OCI-LY7 (cell line): ENCODE data around the gene MRNIP.

Experiments
- EZH2phosphoT487 ChIP-seq: fragments of 200-600 bp; sonication (generic); IDR thresholded peaks from 2 replicates; pipeline ENCODE4 v1.6.1; 2018; ENCODE audit warnings: low read depth, borderline replicate concordance, mild to moderate bottlenecking, mixed run types, antibody characterized with exemption, low read length, moderate library complexity, mixed read lengths
- TF ChIP-seq, protein P1 (sequence below): fragments of 200-600 bp; sonication (generic); conservative IDR thresholded peaks from 2 replicates; pipeline ENCODE4 v1.5.1; 2014; ENCODE audit warnings: mild to moderate bottlenecking, antibody characterized with exemption, low read length, moderate library complexity, mixed read lengths

DNA sequence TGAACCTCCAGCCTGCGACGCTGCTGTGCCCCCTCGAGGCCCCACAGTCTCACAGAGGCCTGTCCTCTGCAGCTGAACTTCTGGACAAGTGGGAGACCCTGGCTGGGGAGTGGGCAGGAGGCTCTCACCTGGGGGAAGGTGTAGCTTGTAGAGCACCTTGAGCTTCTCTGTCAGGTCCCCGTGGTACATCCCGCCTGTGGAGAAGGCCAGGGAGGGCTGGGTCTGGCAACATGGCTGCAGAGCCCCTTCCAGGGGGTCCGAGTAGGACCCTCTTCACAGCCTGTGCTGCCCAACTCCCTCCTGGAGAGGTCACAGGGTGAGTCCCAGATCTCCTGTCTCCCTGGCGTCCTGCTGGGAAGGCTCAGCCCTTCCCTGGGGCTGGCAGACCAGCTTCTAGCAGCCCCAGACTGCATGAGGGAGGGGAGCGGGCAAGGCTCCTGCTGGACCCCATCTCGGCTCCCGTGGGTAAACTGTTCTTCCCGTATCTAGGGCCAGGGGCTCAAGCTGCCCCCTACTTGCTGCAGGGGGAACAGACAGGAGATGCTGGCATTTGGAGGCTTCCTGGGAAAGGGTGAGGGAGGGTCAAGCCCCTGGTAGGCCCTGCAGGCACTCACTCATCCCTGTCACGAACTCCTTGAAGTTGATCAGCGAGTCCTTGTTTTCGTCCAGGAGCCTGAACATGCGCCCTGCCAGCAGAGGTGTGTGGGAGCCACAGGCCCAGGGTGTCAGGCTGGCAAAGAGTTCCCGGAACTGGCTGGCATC is 11.2 kb upstream of the MRNIP start:
- TF ChIP-seq, protein P1, sequence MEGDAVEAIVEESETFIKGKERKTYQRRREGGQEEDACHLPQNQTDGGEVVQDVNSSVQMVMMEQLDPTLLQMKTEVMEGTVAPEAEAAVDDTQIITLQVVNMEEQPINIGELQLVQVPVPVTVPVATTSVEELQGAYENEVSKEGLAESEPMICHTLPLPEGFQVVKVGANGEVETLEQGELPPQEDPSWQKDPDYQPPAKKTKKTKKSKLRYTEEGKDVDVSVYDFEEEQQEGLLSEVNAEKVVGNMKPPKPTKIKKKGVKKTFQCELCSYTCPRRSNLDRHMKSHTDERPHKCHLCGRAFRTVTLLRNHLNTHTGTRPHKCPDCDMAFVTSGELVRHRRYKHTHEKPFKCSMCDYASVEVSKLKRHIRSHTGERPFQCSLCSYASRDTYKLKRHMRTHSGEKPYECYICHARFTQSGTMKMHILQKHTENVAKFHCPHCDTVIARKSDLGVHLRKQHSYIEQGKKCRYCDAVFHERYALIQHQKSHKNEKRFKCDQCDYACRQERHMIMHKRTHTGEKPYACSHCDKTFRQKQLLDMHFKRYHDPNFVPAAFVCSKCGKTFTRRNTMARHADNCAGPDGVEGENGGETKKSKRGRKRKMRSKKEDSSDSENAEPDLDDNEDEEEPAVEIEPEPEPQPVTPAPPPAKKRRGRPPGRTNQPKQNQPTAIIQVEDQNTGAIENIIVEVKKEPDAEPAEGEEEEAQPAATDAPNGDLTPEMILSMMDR = no peak
- no peak for TF ChIP-seq EZH2phosphoT487
